ENCODE data around the gene COL18A1. TPM values are rescaled to one million over a fixed set of nuclear protein-coding genes. Genes with fewer than 3 reads are reported as not detected.

Gene COL18A1
- total RNA-seq, 1 experiment from 2014 or later = 170 TPM

- Mint-ChIP-seq H3K4me1 (ENCODE audit: low read depth, unreplicated experiment) (no peaks in the 10 kb centered on the region), H3K4me3 (ENCODE audit: unreplicated experiment) (no peak overlapping the region), H3K36me3 (ENCODE audit: insufficient read depth, unreplicated experiment) (peaks cover 71% of the 10 kb centered on the region), H3K27ac (ENCODE audit: unreplicated experiment) (no peak overlapping the region), H3K9me3 (ENCODE audit: unreplicated experiment) (peaks cover 29% of the 10 kb centered on the region), H3K27me3 (ENCODE audit: insufficient read depth, unreplicated experiment) (no peaks in the 10 kb centered on the region)
- H3K27me3 ChIP-seq (replicated peaks; ENCODE audit: control insufficient read depth, insufficient read depth, low read length) = no peaks in the 10 kb centered on the region
- H3K36me3 ChIP-seq (ENCODE audit: control insufficient read depth, insufficient read depth, low read length) = peaks cover 1% of the 10 kb centered on the region; the same call in 1 of the 2 replicates
- no TSS peak for BruUV-seq (replicated peaks)
- intact Hi-C loops (cut with micrococcal nuclease; ENCODE audit: unreplicated experiment) = no loop called here
- POLR2A ChIA-PET = interaction anchor here (0.5 kb wide), 1 partner anchor 33 kb away, joined by 4 read pairs; no protein-coding TSS in a partner anchor
- no peak for TF ChIP-seq CTCF (IDR thresholded peaks at IDR 0.05; ENCODE audit: insufficient read depth in 1 of 2, low read depth in 1 of 2, low read length in 1 of 2, severe bottlenecking in 1 of 2, unreplicated experiment in 1 of 2)
- H3K4me3 ChIP-seq (ENCODE audit: low read depth, low read length) = no peak overlapping the region
- CTCF ChIA-PET = no interaction called here
- H3K9me3 ChIP-seq = peaks cover 20% of the 10 kb centered on the region
- no peaks in the 10 kb centered on the region for H3K4me1 ChIP-seq
- DNase-seq = peak in 1 of 2 experiments; percentile 34
Measured at GRCh38 chr21:45523411-45524101, 118.6 kb downstream of the COL18A1 start.

- H3K27me3 Mint-ChIP-seq (ENCODE audit: insufficient read depth, unreplicated experiment) = no peaks in the 10 kb centered on the region
- no peak for DNase-seq
- POLR2A ChIA-PET = no interaction called here
- TF ChIP-seq CTCF (IDR thresholded peaks at IDR 0.05; ENCODE audit: insufficient read depth in 1 of 2, low read depth in 1 of 2, low read length in 1 of 2, severe bottlenecking in 1 of 2, unreplicated experiment in 1 of 2) = no peak
- Histone ChIP-seq H3K9me3 (peaks cover 14% of the 10 kb centered on the region), H3K4me3 (ENCODE audit: low read depth, low read length) (no peak overlapping the region), H3K27me3 (replicated peaks; ENCODE audit: control insufficient read depth, insufficient read depth, low read length) (no peaks in the 10 kb centered on the region), H3K36me3 (ENCODE audit: control insufficient read depth, insufficient read depth, low read length) (peaks cover 1% of the 10 kb centered on the region; the same call in 1 of the 2 replicates), H3K4me1 (no peaks in the 10 kb centered on the region)
- H3K4me1 Mint-ChIP-seq (ENCODE audit: low read depth, unreplicated experiment) = no peaks in the 10 kb centered on the region
- H3K27ac Mint-ChIP-seq (ENCODE audit: unreplicated experiment) = no peak overlapping the region
- intact Hi-C loops (cut with micrococcal nuclease; ENCODE audit: unreplicated experiment) = no loop called here
- no TSS peak for BruUV-seq (replicated peaks)
- no peak overlapping the region for H3K4me3 Mint-ChIP-seq (ENCODE audit: unreplicated experiment)
- peaks cover 17% of the 10 kb centered on the region for H3K9me3 Mint-ChIP-seq (ENCODE audit: unreplicated experiment)
- CTCF ChIA-PET = no interaction called here
- peaks cover 62% of the 10 kb centered on the region for H3K36me3 Mint-ChIP-seq (ENCODE audit: insufficient read depth, unreplicated experiment)
Measured at GRCh38 chr21:45524756-45525152, 119.8 kb downstream of the COL18A1 start.

GRCh38 chr21:45525153-45525909 lies 120.4 kb downstream of the COL18A1 start:
- Mint-ChIP-seq H3K4me3 (ENCODE audit: unreplicated experiment) (no peak overlapping the region), H3K27me3 (ENCODE audit: insufficient read depth, unreplicated experiment) (no peaks in the 10 kb centered on the region), H3K36me3 (ENCODE audit: insufficient read depth, unreplicated experiment) (peaks cover 56% of the 10 kb centered on the region), H3K9me3 (ENCODE audit: unreplicated experiment) (peaks cover 11% of the 10 kb centered on the region), H3K4me1 (ENCODE audit: low read depth, unreplicated experiment) (no peaks in the 10 kb centered on the region), H3K27ac (ENCODE audit: unreplicated experiment) (no peak overlapping the region)
- Histone ChIP-seq H3K4me3 (ENCODE audit: low read depth, low read length) (no peak overlapping the region), H3K9me3 (peaks cover 14% of the 10 kb centered on the region), H3K36me3 (ENCODE audit: control insufficient read depth, insufficient read depth, low read length) (peaks cover 1% of the 10 kb centered on the region; the same call in 1 of the 2 replicates), H3K4me1 (no peaks in the 10 kb centered on the region), H3K27me3 (replicated peaks; ENCODE audit: control insufficient read depth, insufficient read depth, low read length) (no peaks in the 10 kb centered on the region)
- CTCF ChIA-PET = interaction anchor here (0.5 kb wide), 1 partner anchor 19 kb away, joined by 6 read pairs; no protein-coding TSS in a partner anchor
- peak in 1 of 2 experiments; percentile 27 for DNase-seq
- POLR2A ChIA-PET = no interaction called here
- intact Hi-C loops (cut with micrococcal nuclease; ENCODE audit: unreplicated experiment) = no loop called here
- no TSS peak for BruUV-seq (replicated peaks)
- no peak for TF ChIP-seq CTCF (IDR thresholded peaks at IDR 0.05; ENCODE audit: insufficient read depth in 1 of 2, low read depth in 1 of 2, low read length in 1 of 2, severe bottlenecking in 1 of 2, unreplicated experiment in 1 of 2)

All from Caco-2 (cell line).